ENCODE measurements around the gene ELAVL3.

DNA sequence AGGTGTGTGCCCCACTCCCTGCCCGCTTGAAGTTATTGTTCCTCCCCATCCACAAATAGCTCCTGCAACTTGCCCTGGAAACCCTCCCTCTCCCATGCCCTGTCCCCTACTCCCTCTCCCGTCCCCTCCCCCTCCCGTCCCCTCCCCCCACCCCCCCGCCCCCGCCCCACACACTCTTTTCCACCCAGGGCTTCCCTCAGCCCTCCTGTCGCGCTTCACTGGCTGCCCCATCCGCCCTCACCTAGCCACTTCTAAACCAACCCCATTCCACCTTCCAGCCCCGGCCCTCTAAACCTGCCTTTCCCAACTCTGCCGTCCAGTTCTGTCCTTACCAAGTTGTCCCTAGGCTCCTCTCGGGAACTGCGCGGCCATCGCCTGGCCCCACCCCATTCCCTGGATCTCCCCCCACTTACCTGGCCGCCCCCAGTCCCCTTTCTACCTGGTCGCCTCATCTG lies 62.7 kb downstream of the ELAVL3 start:
- TF ChIP-seq CTCF (IDR thresholded peaks at IDR 0.05) (no peak), POLR2A (IDR thresholded peaks at IDR 0.05) (no peak)

Data from lower leg skin (tissue), 3 donors.